HFF-Myc (cell line): ENCODE measurements around the gene SYNPO2.

Source experiments
- DNase-seq: peaks from one replicate; pipeline ENCODE4 v3.0.0-alpha.2; 2011; ENCODE audit warnings: low read depth; ENCODE audit errors: extremely low read depth
- H3K4me3 ChIP-seq: replicated peaks from 2 replicates; pipeline ENCODE4 v1.5.1; 2011; ENCODE audit warnings: low read depth, mild to moderate bottlenecking, control low read depth, low read length
- CTCF ChIP-seq: IDR thresholded peaks from 2 replicates; pipeline ENCODE4 v1.5.1; 2012; ENCODE audit warnings: mild to moderate bottlenecking, low read depth, low read length, control low read depth; ENCODE audit errors: missing control alignments

The SYNPO2 gene

DNA sequence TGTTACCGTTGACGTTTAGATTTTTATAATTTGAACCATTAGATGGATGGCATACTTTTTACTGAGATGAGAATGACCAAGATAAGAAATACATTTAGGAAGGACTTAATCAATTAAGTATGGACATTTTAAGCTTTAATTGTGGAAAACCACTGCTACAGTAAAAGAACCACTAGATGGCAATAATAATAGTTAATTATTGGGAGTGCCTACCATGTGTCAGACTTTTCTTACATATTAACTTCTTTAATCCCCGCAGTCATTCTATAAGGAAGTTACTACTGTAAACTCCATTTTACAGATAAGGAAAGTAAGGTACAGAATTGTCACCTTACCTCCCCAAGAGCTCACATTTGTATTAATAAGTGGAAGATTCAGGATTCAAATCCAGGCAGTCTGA lies 198.5 kb downstream of the SYNPO2 start:
- TF ChIP-seq CTCF: no peak

DNA sequence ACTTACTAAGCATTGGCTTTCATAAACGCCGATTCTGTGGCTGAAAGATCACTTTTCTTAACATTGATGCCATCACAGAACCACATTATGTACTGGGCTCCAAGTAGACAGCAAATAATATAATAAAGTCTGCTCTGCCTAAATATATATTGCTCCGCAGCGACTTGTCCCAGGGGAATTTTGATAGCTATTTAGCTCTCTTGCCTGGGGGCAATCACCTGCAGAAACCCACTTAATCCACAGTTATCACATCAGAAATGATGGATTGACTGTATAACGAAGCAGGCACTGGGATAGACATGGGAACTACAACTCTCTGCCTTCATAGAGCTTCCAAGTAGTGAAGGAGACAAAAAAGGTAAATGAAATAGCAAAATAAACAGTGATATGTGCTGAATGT lies 199.0 kb downstream of the SYNPO2 start:
- no peak overlapping the region for H3K4me3 ChIP-seq
- DNase-seq: no peak
- TF ChIP-seq CTCF: no peak

More for the DNA sequence above, 198.5 kb downstream of the SYNPO2 start:
- no peak for DNase-seq
- no peak overlapping the region for H3K4me3 ChIP-seq

DNA sequence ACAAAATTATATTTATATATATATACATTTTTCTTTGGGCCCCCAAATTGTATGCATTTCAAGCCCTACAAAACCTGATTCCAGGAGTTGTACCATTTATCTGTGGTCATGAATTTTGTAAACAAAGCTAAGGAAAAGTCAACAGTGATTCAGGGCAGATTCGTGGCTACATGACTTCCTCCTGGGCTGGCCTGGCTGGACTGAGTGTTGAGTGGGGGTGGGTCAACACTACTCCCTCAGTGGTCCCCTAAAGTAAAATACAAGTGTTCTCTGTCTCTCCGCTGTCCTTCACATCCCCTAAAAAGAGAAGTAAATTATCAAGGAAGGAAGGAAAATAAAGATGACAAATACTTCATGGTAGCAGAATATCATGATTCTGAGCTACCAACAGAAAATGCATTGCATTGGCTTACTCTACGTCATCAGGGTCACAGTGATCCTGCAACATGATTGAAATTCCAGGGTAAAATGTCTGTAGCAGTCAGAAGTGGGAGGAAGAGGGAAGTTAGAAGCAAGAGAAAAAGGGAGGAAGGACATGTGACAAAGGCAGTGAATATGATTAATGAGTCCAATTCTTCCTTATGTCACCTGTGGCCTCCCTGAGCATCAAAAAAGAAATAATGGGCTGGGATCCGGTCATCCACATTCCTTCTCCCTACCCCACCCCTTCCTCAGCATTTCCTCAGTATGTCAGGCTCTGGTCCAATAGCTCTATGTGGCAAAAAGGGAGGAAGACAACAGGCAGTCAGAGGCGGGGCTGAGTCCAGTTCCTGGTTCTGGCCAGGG lies 204.6 kb downstream of the SYNPO2 start:
- no peak overlapping the region for H3K4me3 ChIP-seq
- TF ChIP-seq CTCF: no peak
- DNase-seq: no peak

- no peak for DNase-seq
- no peak for TF ChIP-seq CTCF
- H3K4me3 ChIP-seq: no peak overlapping the region
Measured at GRCh38 chr4:119097282-119097900, 208.7 kb downstream of the SYNPO2 start.

DNA sequence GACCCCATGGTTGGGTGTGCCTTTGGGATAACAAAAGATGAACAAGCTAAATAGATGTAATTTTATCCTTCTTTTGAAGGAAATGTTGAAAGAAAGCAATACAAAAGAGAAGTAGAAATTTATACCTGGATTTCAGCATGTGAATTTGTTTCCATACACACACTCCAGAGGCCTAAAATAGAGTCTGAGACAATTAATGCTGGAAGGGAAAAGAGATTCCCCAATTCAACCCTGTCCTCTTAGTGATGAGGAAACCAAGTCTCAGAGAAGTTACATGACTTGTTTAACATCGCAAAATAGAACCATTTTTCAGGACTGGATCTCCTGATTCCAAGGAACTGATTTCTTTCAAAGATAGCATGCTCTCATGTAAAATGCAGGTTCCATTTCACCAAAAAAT lies 209.7 kb downstream of the SYNPO2 start:
- no peak for DNase-seq
- TF ChIP-seq CTCF: no peak
- no peak overlapping the region for H3K4me3 ChIP-seq

DNA sequence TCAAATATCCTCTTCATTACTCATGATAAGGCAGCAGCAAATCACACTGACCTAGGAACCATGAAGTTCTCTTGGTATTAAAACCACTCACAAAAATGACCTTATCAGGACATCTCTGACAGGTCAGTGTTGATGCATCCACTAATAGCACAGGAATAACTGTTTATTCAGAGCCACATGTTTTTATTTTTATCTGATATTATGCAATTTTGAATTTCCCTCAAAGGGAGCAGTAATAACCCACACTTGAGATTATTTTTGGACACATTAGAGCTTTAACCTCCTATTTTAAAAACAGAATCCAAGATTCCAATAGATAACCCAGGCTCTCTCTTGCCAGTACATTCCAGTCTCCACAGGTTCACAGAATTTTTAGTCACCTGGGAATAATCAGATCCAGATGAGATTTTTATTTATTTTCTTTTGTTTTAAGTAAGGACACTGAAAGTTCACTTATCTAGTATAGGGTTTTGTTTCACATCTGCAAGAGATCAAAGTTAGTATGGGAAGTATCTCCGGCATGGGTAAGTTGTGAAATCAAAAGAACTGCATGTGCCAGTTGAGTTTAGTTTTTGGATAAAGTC lies 210.7 kb downstream of the SYNPO2 start:
- no peak overlapping the region for H3K4me3 ChIP-seq
- DNase-seq: peak; percentile 82

More for the DNA sequence above, 210.7 kb downstream of the SYNPO2 start:
- no peak for TF ChIP-seq CTCF
